Measurements from ENCODE around the gene GP2.

GP2 gene

DNA sequence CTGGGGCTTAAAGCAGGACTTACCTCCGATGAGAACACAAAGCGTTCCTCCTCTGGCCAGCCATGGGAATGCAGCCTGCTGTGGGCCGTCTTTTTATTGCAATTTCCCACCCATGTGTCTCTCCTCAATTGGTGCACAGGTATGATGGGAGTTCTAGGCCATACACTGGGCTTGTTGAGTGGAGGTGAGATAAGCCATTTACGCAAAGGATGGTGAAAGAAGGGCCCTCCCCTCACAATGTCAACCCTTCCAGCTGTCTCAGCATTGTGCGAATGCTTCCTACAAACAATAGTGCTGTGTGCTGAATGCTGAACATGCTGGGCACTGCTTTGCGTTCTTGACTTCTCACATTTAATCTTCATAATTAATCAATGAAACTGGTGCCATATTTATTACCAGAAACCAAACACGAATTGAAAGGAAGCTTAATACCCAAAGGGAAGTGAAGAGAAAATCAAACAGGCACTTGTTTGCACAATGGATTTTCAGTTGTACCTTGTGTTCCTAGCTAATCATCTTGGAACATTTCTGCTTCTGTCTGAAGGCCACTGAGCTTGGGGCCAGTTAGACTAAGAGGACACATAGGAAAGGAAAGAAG is at the start of gene GP2:
Gene GP2 (minus strand): TSS at position 70 of the 598 bp plus-strand sequence. CDS start 1,082 bp downstream, outside the sequence.
- DNase-seq (ENCODE audit: low read depth in 2 of 2) = no peak

DNA sequence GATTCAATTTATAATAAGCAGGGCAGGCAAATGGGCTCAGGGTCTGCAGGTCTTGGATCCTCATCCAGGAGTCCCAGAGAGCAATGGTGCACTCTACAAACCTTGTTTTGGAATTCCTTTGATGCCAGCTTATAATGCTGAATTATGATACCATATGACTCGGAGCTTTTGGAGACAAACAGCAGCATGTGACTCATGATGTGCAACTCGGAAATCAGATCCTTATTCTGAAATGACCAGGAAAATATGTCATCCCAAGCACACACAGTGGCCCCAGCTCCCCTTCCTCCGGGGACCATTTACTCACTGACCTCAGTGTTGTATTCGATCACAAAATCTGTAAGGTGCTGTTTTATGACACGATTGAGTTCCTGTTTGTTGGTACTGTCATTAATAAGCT is 45.4 kb upstream of the GP2 start:
- no peak for DNase-seq (ENCODE audit: low read depth in 2 of 2)

DNA sequence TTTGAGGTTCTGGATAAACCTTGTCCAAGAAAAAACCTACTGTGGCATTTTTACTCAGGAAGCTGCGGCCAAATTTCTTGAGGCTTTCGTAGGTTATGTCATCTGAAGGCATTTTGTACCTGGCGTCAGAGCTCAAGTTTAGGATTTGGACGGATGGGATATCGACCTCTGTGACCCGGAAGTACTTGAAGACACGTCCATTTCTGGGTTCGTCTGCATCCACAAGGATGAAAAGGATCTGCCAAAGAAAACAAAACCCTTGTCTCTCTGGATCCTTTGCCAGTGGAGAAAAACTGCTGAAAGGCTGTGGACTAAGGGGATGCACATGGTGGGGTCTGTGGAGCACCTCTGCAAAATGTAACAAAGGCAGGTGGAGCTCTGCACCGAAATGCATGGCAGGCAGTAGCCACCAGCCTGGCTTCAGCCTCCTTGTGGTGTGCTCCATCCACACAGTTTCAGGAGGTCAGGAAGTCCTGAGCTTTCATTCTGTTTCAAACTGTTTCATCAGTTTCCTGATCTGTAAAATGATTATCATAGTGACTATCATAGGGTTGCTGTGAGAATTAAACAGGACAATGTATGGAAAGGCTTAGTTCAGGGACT is 42.2 kb upstream of the GP2 start:
- no peak for DNase-seq (ENCODE audit: low read depth in 2 of 2)

DNA sequence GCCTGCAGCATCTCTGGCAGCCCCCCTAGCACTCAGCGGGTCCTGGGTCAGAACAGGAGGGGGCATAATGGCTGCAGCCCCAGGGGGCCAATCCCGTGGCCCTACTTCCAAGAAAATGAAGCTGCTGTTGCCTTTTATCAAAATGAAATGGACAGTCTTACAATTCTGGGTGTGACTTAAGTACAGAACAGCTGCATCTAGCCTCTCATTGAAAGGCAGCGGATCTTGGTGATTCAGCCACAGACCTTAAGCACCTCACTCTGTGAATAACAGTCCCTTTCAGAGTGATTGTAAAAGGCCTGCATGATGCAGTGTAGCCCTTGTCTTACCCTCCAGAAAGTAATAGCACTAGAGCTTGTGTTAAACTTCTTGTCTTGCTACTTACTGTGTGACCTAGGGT is 36.7 kb upstream of the GP2 start:
- no peak for DNase-seq (ENCODE audit: low read depth in 2 of 2)

DNA sequence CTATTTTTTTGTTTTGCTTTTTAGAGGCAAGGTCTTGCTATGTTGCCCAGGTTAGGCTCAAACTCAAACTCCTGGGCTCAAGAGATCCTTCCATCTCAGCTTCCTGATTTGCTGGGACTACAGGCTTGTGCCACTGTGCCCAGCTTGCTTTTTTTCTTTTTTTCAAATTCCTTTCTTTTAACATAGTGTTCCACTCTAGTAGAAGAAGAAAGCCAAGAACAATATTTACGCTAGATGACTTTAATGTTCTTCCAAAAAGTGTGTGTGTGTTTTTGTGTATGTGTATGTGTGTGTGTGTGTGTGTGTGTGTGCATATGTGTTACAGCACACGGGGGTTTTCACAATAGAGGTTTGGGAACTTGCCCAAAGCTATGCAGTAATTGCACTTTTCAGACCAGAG is 35.9 kb upstream of the GP2 start:
- DNase-seq (ENCODE audit: low read depth in 2 of 2) = no peak

DNA sequence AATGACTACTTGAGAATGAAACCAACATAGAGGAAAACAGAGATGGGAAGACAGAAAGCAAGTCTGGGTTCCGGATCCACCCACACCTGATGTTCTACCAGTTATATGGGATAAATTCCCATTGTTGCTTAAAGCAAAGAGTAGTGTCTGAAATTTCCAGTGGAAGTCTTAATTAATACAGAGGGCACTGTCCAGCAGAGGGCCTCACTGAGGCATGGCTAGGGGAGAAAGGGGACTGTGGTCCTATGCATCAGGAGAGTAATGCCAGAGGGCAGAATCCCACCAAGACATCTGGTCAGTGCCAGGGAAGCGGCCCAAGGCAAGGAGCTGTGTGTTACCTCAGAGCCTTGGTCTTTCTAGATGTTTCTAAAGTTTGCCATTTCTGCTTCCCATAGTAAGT is 32.7 kb upstream of the GP2 start:
- no peak for DNase-seq (ENCODE audit: low read depth in 2 of 2)

DNA sequence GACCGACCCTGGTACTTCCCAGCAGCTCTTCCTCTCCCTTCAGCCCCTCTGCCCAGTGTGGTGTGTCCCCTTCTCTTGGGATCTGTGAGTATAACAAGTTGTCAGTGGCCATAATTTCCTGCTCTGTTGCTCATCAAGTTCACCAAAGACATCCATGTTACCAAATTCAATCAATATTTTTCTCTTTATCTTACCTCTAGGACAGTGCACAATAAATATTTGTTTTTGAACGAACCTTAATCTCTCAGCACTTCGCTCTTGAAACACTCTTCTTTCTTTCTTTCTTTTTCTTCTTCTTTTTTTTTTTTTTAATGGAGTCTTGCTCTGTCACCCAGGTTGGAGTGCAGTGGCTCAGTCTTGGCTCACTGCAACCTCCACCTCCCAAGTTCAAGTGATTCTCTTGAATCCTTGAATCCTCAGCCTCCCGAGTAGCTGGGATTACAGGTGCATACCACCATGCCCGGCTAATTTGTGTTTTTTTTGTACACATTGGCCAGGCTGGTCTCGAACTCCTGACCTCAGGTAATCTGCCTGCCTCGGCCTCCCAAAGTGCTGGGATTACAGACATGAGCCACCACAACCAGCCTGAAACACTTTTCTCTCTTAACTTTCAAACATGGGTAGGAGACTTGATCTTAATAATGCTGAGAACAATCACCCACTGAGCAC is 27.9 kb upstream of the GP2 start:
- DNase-seq (ENCODE audit: low read depth in 2 of 2) = no peak

DNA sequence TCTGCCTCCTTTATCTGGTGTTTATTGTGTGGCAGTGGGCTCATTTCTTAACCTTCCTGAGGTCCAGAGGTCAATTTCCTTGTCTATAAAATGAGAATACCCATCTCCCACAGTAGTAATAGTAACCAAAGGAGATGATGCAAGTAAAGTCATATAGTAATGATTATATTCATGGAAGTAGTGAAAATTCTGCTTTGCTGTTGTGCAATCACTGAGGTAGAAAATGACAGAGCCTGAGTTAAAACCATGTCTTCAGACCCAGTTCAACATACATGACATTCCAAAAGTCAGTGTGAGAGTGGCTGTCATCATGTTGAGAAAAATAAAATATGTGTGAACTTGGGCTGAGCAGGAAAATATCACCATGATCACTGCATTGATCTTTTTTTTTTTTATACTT is 26.1 kb upstream of the GP2 start:
- no peak for DNase-seq (ENCODE audit: low read depth in 2 of 2)

DNA sequence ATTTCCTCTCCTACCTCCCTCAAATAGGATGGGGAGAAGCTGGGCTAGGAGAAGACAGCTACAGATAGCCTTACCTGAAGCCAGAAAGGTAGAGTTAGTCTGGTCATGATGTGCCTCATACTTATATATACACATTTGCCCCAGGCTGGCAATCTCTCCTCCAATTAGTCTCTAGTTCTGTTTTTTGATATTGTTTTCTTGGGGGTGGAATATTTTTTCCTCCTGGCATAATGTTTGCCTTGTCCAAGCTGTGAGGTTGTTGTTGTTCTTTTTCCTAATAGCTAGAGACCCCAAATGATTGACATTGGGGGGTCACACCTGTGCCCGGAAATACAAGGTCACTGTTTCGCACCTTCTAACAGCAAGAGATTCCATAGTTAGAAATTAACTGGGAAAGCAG is 25.3 kb upstream of the GP2 start, which contains the start of gene UMOD:
Gene UMOD (minus strand): TSS at position 101 of the 400 bp plus-strand sequence. CDS start 1,978 bp downstream, outside the sequence.
- no peak for DNase-seq (ENCODE audit: low read depth in 2 of 2)

DNA sequence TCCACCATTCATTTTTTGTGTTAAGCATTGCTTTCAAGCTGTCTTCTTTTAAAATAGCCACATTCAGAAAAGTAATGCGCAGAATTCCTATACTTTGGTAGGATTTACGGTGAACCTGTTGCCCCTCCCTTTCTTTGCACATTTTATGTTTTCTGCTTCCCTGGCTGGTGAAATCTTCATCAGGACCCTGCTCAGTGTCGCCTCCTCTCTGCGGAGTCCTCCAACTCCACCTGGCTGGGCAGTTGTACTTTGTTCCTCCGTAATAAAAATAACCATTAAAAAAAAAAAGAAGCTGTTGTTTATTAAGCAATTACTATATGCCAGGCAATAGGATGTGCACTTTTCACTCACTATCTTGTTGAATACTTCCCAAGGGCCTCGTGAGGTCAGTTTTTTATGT is 22.3 kb upstream of the GP2 start:
- DNase-seq (ENCODE audit: low read depth in 2 of 2) = no peak

DNA sequence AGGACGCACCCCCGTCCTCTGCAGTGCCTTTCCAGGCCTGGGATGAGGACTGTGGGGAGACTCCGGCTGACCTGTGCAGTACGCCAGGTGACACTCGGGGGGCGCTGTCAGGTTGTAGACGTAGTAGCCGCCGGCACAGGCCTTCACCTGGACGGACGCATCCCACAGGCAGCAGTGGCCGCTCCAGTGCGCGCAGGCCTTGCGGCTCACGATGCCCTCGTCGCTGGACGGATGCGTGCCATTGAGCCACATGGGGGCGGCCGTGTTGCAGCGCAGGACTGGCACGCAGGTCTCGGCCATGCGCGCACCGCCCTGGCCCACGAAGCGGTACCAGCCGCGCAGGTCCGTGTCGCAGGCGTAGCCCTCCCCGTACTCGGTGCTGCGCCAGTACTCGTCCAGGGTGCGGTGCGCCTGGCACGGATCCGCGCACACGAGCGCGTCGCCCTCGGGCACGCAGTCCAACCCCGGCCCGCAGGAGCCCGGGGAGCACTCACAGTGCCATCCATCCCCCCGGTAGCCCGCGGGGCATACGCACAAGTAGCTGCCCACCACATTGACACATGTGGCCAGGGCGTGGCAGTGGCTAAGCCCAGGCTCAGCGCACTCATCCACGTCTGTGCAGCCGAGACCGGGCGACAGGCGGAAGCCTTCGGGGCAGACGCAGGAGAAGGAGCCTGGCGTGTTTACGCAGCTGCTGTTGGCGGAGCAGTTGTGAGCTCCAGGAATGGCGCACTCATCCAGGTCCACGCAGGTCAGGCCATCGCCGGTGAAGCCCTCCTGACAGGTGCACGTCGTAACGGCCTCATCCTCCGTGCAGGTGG is 21.3 kb upstream of the GP2 start:
- DNase-seq (ENCODE audit: low read depth in 2 of 2) = no peak

DNA sequence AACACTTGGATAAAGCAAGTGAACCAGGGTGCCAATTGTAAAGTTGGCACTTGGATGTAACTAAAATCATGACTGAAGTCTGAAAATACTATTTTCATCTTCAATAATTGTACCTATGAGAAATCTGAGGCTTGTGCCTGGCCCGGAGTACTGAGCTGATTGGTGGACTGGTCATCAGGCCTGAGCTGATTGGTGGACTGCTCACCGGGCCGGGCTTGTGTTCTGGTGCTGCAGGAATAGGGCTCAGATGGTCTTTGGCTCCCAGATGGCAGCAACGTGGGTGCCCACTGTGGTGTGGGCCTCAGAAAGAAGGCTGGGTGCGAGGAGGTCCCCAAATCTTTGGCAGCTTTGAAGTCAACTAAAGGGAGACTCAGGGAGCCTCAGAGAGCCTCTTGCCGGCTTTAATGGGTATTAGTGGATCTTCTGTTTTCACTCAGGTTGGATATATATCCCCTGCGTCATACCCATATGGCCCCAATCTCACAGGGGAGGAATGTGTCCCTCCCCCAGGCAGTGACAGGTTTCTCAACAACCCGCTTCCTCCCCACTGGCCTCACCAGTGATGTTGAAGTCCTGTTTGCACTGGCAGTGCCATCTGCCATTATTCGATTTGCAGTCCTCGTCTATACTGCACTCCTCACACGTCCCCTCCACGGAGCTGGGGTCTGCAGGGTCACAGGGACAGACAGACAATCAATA is 20.5 kb upstream of the GP2 start:
- DNase-seq (ENCODE audit: low read depth in 2 of 2) = no peak

DNA sequence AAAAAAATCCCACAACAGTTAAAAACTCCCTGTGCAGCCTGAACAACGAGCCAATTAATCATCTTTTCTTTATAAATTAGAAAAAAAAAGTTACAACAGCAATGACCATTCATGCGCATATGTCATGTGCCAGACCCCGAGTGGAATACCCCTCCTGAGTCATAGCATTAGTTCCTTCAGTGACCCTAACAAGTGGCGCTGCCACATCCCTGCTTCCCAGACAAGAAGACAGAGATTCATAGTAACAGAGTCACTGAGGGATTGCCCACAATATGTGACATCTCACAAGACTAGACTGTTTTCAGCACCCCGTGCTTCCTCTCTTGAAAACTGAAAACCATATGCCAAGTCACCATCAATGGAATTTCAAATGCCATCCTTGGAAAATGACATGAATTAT is 17.3 kb upstream of the GP2 start:
- no peak for DNase-seq (ENCODE audit: low read depth in 2 of 2)

DNA sequence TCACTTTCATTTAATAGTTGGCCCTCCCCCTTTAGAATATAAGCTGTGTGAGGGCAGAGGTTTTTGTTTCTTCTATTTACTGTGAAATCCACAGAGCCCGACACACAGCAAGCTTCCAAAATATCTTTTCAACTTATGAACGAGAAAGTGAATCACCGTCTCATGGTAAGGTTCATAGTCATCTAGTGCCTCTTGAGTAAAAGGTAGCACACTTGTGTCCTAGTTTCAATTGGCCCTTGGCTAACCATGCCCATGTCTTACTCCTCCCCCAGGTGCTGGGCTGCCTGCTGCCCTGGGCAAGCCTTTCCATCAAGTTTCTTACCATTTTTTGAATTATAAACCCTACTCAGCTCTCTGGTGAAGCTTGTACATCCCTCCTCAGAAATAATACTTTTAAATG is 12.4 kb upstream of the GP2 start:
- DNase-seq (ENCODE audit: low read depth in 2 of 2) = no peak

DNA sequence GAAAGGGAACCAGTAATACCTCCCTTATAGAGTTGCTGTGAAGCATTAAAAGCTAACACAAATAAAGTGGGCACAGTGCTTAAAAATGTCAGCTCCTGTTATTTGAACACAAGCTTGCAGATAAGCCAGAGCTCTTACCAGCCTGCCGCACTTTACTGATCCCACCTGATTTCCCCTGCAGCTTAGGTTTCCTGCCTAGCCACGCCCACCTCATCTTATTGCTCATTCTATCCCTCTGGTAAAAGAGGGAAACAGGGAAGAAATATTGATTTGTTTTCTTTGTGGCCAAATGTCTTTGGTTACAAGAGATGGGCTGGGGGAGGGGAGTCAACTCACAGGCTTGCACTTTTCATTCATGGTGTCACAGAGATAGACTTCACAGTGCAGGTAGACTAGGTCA is 9.6 kb upstream of the GP2 start:
- DNase-seq (ENCODE audit: low read depth in 2 of 2) = no peak

DNA sequence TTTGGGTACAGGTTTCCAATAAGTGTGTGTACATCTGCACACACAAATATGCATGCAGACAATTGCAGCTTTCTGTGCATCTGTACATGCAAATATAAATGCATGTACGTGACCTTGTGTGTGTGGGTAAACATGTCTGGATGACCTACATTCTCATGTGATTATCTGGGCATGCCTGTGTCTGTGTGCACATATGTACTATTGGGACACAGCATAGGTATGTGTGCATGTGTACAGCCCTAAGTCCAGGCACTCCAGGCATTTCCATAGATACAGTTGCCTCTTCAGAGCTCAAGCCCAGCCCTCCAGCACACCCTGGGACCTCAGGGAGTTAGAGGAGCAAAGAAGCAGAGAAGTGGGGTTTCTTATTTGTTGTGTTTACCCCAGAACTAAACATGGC is 7.1 kb upstream of the GP2 start:
- no peak for DNase-seq (ENCODE audit: low read depth in 2 of 2)

DNA sequence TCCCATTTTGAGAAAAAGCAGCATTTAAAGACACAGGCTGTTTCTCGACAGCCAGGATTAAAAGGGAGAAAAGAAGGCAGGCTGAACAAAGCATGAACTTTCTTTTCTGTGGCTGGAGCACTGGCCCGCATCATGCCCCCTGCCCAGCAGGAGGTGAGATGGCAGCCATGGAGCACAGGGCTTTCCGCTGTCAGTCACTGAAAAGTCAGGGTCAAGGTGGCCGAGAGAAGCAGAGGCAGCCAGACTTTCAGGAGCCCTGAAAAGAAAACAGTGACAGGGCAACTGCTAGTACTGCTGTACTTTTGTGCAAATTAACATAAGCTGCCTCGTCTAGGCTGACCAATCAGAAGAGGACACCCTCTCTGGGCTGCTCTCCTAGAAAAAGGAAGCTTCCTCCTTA is 5.8 kb upstream of the GP2 start:
- DNase-seq (ENCODE audit: low read depth in 2 of 2) = no peak

DNA sequence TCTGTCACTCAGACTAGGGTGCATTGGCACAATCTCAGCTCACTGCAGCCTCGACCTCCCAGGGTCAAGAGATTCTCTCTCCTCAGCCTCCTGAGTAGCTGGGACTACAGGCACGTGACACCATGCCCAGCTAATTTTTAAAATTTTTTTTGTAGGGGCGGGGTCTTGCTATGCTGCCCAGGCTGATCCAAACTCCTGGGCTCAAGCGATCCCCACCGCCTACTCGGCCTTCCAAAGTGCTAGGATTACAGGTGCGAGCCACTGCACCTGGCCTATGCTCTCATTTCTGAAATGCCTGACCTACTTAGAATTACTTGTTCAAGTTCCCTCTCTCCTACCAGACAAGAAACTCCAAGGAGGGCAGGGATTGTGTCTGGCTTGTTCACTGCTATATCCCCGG is 5.1 kb upstream of the GP2 start:
- no peak for DNase-seq (ENCODE audit: low read depth in 2 of 2)

DNA sequence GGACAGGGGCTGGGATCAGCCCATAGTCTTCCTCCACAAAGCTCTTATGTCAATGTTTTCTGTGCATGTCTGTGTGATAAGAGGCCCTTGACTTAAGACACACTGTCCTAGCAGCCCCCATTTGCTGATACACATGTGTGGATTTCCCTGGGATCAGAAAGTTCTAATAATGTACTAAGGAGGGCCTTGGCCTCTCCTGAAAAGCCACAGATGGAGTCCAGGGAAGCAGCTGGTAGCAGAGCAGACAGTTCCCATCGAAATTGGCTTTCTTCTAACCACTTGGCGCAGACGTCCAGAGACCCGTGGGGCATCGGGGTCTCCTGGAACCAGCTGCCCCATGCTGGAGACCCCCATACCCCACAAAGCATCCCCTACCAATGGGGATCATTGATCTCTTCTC is 4.3 kb upstream of the GP2 start:
- no peak for DNase-seq (ENCODE audit: low read depth in 2 of 2)

DNA sequence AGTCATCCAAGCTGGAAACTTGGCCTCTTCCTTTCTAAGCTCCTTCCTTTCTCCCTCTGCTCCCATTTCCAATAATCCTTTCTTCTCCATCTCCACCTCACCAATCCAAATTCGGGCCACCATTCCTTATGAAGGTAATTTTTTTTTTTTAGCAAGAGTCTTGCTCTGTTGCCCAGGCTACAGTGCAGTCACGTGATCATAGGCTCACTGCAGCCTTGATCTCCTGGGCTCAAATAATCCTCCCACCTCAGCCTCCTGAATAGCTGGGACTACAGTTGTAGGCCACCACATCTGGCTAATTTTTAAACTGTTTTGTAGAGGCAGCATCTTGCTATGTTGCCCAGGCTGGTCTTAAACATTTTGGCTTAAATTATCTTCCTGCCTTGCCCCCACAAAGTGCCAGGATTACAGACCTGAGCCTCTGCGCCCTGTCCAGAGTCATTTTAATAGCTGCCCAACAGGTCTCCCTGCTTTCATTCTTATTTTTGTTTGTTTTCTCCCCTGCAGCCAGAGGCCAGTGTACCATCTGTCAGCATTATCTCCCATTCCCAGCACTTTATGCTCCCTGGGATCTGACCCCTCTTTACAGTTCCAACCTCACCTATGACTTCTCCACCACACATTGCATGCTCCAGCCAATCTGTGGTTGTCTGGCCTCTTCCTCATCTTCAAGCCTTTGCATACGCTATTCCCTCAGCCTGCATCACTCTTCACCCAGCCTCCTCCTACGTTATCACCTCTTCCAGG is 2.3 kb upstream of the GP2 start:
- no peak for DNase-seq (ENCODE audit: low read depth in 2 of 2)

DNA sequence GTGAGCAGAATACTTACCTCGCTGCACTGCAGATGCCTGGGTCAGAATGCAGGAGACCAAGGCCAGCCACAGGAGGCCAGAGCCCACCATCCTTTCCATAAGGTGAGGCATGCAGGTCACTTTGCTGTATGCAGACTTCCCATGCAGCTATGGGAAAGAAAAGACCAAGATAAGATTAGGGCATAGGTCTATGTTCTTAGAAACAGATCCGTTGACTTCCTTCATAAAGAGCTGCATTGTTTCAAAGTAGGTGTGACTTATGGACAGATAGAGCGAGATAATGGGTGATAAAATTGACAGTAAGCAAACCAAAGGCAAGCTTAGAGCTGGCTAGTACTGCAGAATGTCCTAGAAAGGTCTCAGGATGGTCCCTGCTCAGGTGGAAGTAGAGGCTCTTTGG is 992 bp downstream of the GP2 start:
- DNase-seq (ENCODE audit: low read depth in 2 of 2) = no peak

Data from activated CD8-positive, alpha-beta memory T cell treated with anti-CD3 and anti-CD28 coated beads for 4 hours (primary cell).